WTC11 (cell line): Measurements from ENCODE around the gene OBP2B.
"Not testable (repeated sequence)": the region's sequence is repeated elsewhere in the genome, so short reads cannot be mapped to it uniquely, and the experiment has no call there.

Source experiments
- ATF3 ChIP-seq: sonication (generic); formaldehyde crosslinking; conservative IDR thresholded peaks from 2 replicates; pipeline ENCODE4 v1.8.1; 2022; ENCODE audit warnings: mild to moderate bottlenecking, missing genetic modification reagents
- ATF6 ChIP-seq: sonication (generic); formaldehyde crosslinking; IDR thresholded peaks from 2 replicates; pipeline ENCODE4 v1.8.1; 2023; ENCODE audit warnings: mild to moderate bottlenecking, missing genetic modification reagents
- CTCF ChIP-seq: fragments of 200-600 bp; IDR thresholded peaks from 2 replicates; pipeline ENCODE4 v1.8.0; 2022; ENCODE audit warnings: antibody characterized with exemption
- ESRRA ChIP-seq: sonication (generic); formaldehyde crosslinking; IDR thresholded peaks from 2 replicates; pipeline ENCODE4 v1.8.1; 2022; ENCODE audit warnings: mild to moderate bottlenecking, missing genetic modification reagents, borderline replicate concordance
- NFE2L1 ChIP-seq: sonication (generic); formaldehyde crosslinking; IDR thresholded peaks from 2 replicates; pipeline ENCODE4 v1.8.1; 2023; ENCODE audit warnings: missing genetic modification reagents
- PREB ChIP-seq: sonication (generic); formaldehyde crosslinking; IDR thresholded peaks from 2 replicates; pipeline ENCODE4 v1.8.1; 2022; ENCODE audit warnings: mild to moderate bottlenecking, missing genetic modification reagents, moderate library complexity, borderline replicate concordance
- ZNF281 ChIP-seq: sonication (generic); formaldehyde crosslinking; IDR thresholded peaks from 2 replicates; pipeline ENCODE4 v1.8.0; 2023; ENCODE audit warnings: mild to moderate bottlenecking, missing genetic modification reagents

GRCh38 chr9:133218049-133218975, 9.3 kb upstream of the OBP2B start:
- not testable (repeated sequence) for TF ChIP-seq CTCF; ESRRA; NFE2L1 (CRISPR knock-in tag); ATF3 (CRISPR knock-in tag); PREB (CRISPR knock-in tag); ZNF281 (CRISPR knock-in tag); ATF6 (CRISPR knock-in tag)
